ENCODE data around the gene ATXN2L.

Gene ATXN2L

GRCh38 chr16:28874406-28874805 lies 51.6 kb downstream of the ATXN2L start:
- peaks cover 11 to 49% of the 10 kb centered on the region in 2 experiments; a peak in 2 of 3 replicates for H3K36me3 ChIP-seq (ENCODE audit: control insufficient read depth in 2 of 2, insufficient read depth in 1 of 2, low read length in 2 of 2)
- POLR2A ChIA-PET: interaction anchor here (1.6 to 2.5 kb wide), 2 partner anchors 10 kb away, joined by 8 to 13 read pairs; partner anchors contain the start of gene SH2B1
- TF ChIP-seq ZBTB44 (tag by site-specific recombination; IDR thresholded peaks at IDR 0.05) (no peak), SCRT2 (tag by site-specific recombination; IDR thresholded peaks at IDR 0.05) (no peak), OVOL3 (tag by site-specific recombination; IDR thresholded peaks at IDR 0.05) (no peak), ZNF184 (tag by site-specific recombination; IDR thresholded peaks at IDR 0.05) (no peak), HOXD13 (CRISPR knock-in tag; IDR thresholded peaks at IDR 0.05; ENCODE audit: borderline replicate concordance) (no peak), ZNF596 (tag by site-specific recombination; IDR thresholded peaks at IDR 0.05) (no peak), ZNF394 (tag by site-specific recombination; IDR thresholded peaks at IDR 0.05; ENCODE audit: borderline replicate concordance) (no peak), ZNF510 (tag by site-specific recombination; IDR thresholded peaks at IDR 0.05; ENCODE audit: insufficient replicate concordance) (no peak), ZNF174 (tag by site-specific recombination; IDR thresholded peaks at IDR 0.05) (no peak), MZF1 (tag by site-specific recombination; IDR thresholded peaks at IDR 0.05; ENCODE audit: borderline replicate concordance) (no peak), ZNF175 (tag by site-specific recombination; IDR thresholded peaks at IDR 0.05) (no peak), ZBTB6 (tag by site-specific recombination; IDR thresholded peaks at IDR 0.05) (no peak), ZNF518A (tag by site-specific recombination; conservative IDR thresholded peaks at IDR 0.05; ENCODE audit: low read depth) (no peak), ZNF837 (tag by site-specific recombination; IDR thresholded peaks at IDR 0.05) (no peak), PBX3 (CRISPR knock-in tag; IDR thresholded peaks at IDR 0.05) (no peak), ZNF341 (tag by site-specific recombination; IDR thresholded peaks at IDR 0.05; ENCODE audit: low read depth) (no peak)
- H3K4me1 ChIP-seq (ENCODE audit: control insufficient read depth, insufficient read depth, low read length): peaks cover 8% of the 10 kb centered on the region
- H3K9me3 ChIP-seq (ENCODE audit: control insufficient read depth, insufficient read depth, low read depth, low read length): no peaks in the 10 kb centered on the region
- no peak overlapping the region for H3K4me3 ChIP-seq (ENCODE audit: low read depth, low read length)
- CTCF ChIA-PET: interaction anchor here (0.6 to 3.3 kb wide), 8 partner anchors 10 to 102 kb away, joined by 3 to 14 read pairs (median 4); partner anchors contain the start of gene SH2B1
- H3K27ac ChIP-seq (ENCODE audit: extremely low read depth, low read depth, low read length): no peak overlapping the region
